ENCODE measurements around the gene RGCC.

The RGCC gene

GRCh38 chr13:41520016-41520659 is 62.8 kb downstream of the RGCC start:
- DNase-seq: peak; percentile 26
